ENCODE data around the gene MRC1. TPM values are rescaled to one million over a fixed set of nuclear protein-coding genes. Genes with fewer than 3 reads are reported as not detected.

Gene MRC1
- total and polyA plus RNA-seq, 9 of the 15 experiments (the other 6 are each of a cell fraction or from before 2014, with no cell fraction given): 0.01 to 0.20 (median 0.03) TPM; not detected in 5

GRCh38 chr10:17783751-17784150, 25.4 kb upstream of the MRC1 start (continued):
- TF ChIP-seq RREB1 (CRISPR knock-in tag; IDR thresholded peaks at IDR 0.05) (no peak), EZH2 (IDR thresholded peaks at IDR 0.05; ENCODE audit: borderline replicate concordance, low read depth, low read length) (no peak), ZNF592 (IDR thresholded peaks at IDR 0.05) (0 out of 2 replicates have a peak, but pooled peaks have one; percentile 18), ATF1 (CRISPR knock-in tag; IDR thresholded peaks at IDR 0.05) (no peak), ATF1 (tag; IDR thresholded peaks at IDR 0.05) (no peak), YY1 (IDR thresholded peaks at IDR 0.05; ENCODE audit: borderline replicate concordance in 1 of 3, control insufficient read depth in 1 of 3, extremely low read depth in 1 of 3, insufficient read depth in 3 of 3, insufficient read length in 1 of 3, insufficient replicate concordance in 2 of 3, low read depth in 1 of 3, low read length in 2 of 3) (no peak), ZNF609 (CRISPR knock-in tag; IDR thresholded peaks at IDR 0.05; ENCODE audit: borderline replicate concordance) (no peak), MIER1 (IDR thresholded peaks at IDR 0.05; ENCODE audit: low read depth) (no peak), RFX1 (IDR thresholded peaks at IDR 0.05) (no peak), DPF2 (IDR thresholded peaks at IDR 0.05) (0 out of 2 replicates have a peak, but pooled peaks have one; percentile 55), MAFG (tag; conservative IDR thresholded peaks at IDR 0.05) (peak; percentile 91), MEF2D (tag; conservative IDR thresholded peaks at IDR 0.05; ENCODE audit: low read depth) (peak; percentile 91), ZNF316 (IDR thresholded peaks at IDR 0.05) (peak; percentile 98), NFE2 (IDR thresholded peaks at IDR 0.05; ENCODE audit: low read depth) (peak; percentile 80)

Data from K562 (cell line).